Peyer's patch (tissue), 4 donors: ENCODE measurements around the gene TBL1X.

Experiments used
- CTCF ChIP-seq, 6 experiments: fragments of 450-650 bp in 4 of 6; fragments of 200-600 bp in 2 of 6; sonication (generic) in 1 of 6; IDR thresholded peaks; one replicate each; pipeline ENCODE4 v1.5.1; 2017 to 2019; ENCODE audit warnings: antibody characterized with exemption in 6 of 6, mild to moderate bottlenecking in 3 of 6, moderate library complexity in 1 of 6
- POLR2A ChIP-seq, 2 donors: fragments of 450-650 bp; IDR thresholded peaks; one replicate each; pipeline ENCODE4 v1.5.1; 2017; ENCODE audit warnings: antibody characterized with exemption in 2 of 2, mild to moderate bottlenecking in 2 of 2, moderate library complexity in 2 of 2

- no peak for TF ChIP-seq CTCF (IDR thresholded peaks at IDR 0.05)
- TF ChIP-seq POLR2A (IDR thresholded peaks at IDR 0.05): no peak
Measured at GRCh38 chrX:9520217-9520590, 55.3 kb downstream of the TBL1X start.
